Memory B cell (primary cell): ENCODE data around the gene RPUSD4.

Experiments used
- ATAC-seq: fragments of 150-1000 bp; cut with Tn5 transposase; 2 replicates; pipeline ENCODE4 v1.10.0; 2021; ENCODE audit warnings: low read depth, mild to moderate bottlenecking, moderate library complexity
- DNase-seq, 2 donors: peaks; one replicate each; pipeline ENCODE4 v3.0.0; 2022; ENCODE audit warnings: low spot score in 2 of 2
- H3K27ac Mint-ChIP-seq: one replicate; pipeline ENCODE4 v1.8.0; 2022; ENCODE audit warnings: mild to moderate bottlenecking, moderate library complexity, mixed read lengths
- H3K27me3 Mint-ChIP-seq: one replicate; pipeline ENCODE4 v1.8.0; 2022; ENCODE audit warnings: mixed read lengths
- H3K36me3 Mint-ChIP-seq: one replicate; pipeline ENCODE4 v1.8.0; 2022; ENCODE audit warnings: mild to moderate bottlenecking, mixed read lengths
- H3K4me1 Mint-ChIP-seq: one replicate; pipeline ENCODE4 v1.8.0; 2022; ENCODE audit warnings: mixed read lengths
- H3K4me3 Mint-ChIP-seq: one replicate; pipeline ENCODE4 v1.8.0; 2022; ENCODE audit warnings: mild to moderate bottlenecking, moderate library complexity, mixed read lengths
- H3K9me3 Mint-ChIP-seq: one replicate; pipeline ENCODE4 v1.8.0; 2022; ENCODE audit warnings: mixed read lengths

RPUSD4 gene

GRCh38 chr11:126181939-126182730, 29.3 kb downstream of the RPUSD4 start:
- DNase-seq: no peak
- no peak overlapping the region for H3K27ac Mint-ChIP-seq

GRCh38 chr11:126176853-126177470, 34.5 kb downstream of the RPUSD4 start:
- Mint-ChIP-seq H3K36me3 (peaks cover 6% of the 10 kb centered on the region), H3K4me3 (no peak overlapping the region), H3K9me3 (no peaks in the 10 kb centered on the region), H3K27me3 (peaks cover 3% of the 10 kb centered on the region), H3K4me1 (no peaks in the 10 kb centered on the region), H3K27ac (no peak overlapping the region)
- DNase-seq (no peak), ATAC-seq (no peak)

More at GRCh38 chr11:126181939-126182730, 29.3 kb downstream of the RPUSD4 start:
- Mint-ChIP-seq H3K4me1 (peaks cover 2% of the 10 kb centered on the region), H3K27me3 (no peaks in the 10 kb centered on the region), H3K9me3 (no peaks in the 10 kb centered on the region), H3K4me3 (no peak overlapping the region), H3K36me3 (peaks cover 8% of the 10 kb centered on the region)
- ATAC-seq: no peak

- DNase-seq: no peak
- H3K4me1 Mint-ChIP-seq: no peaks in the 10 kb centered on the region
- no peak overlapping the region for H3K27ac Mint-ChIP-seq
- H3K36me3 Mint-ChIP-seq: peaks cover 3% of the 10 kb centered on the region
- H3K27me3 Mint-ChIP-seq: peaks cover 8% of the 10 kb centered on the region
- no peak overlapping the region for H3K4me3 Mint-ChIP-seq
- ATAC-seq: no peak
- H3K9me3 Mint-ChIP-seq: no peaks in the 10 kb centered on the region
These were observed 36.1 kb downstream of the RPUSD4 start for GRCh38 chr11:126175393-126175792.

GRCh38 chr11:126174816-126175215, 36.6 kb downstream of the RPUSD4 start:
- DNase-seq (no peak), ATAC-seq (no peak)
- Mint-ChIP-seq H3K4me1 (no peaks in the 10 kb centered on the region), H3K27me3 (peaks cover 8% of the 10 kb centered on the region), H3K4me3 (no peak overlapping the region), H3K27ac (no peak overlapping the region), H3K9me3 (no peaks in the 10 kb centered on the region), H3K36me3 (no peaks in the 10 kb centered on the region)

- Mint-ChIP-seq H3K27ac (no peak overlapping the region), H3K27me3 (peaks cover 8% of the 10 kb centered on the region), H3K4me3 (no peak overlapping the region), H3K4me1 (no peaks in the 10 kb centered on the region), H3K36me3 (no peaks in the 10 kb centered on the region), H3K9me3 (no peaks in the 10 kb centered on the region)
- DNase-seq: no peak
- no peak for ATAC-seq
These were observed 38.2 kb downstream of the RPUSD4 start for GRCh38 chr11:126173257-126173656.

GRCh38 chr11:126172596-126173038, 38.8 kb downstream of the RPUSD4 start:
- Mint-ChIP-seq H3K27me3 (peaks cover 8% of the 10 kb centered on the region), H3K36me3 (no peaks in the 10 kb centered on the region), H3K4me3 (no peak overlapping the region), H3K27ac (no peak overlapping the region), H3K4me1 (no peaks in the 10 kb centered on the region), H3K9me3 (no peaks in the 10 kb centered on the region)
- DNase-seq: no peak
- ATAC-seq: no peak

- no peaks in the 10 kb centered on the region for H3K9me3 Mint-ChIP-seq
- H3K36me3 Mint-ChIP-seq: no peaks in the 10 kb centered on the region
- DNase-seq: no peak
- ATAC-seq: no peak
- H3K4me3 Mint-ChIP-seq: no peak overlapping the region
- H3K4me1 Mint-ChIP-seq: no peaks in the 10 kb centered on the region
- no peak overlapping the region for H3K27ac Mint-ChIP-seq
- H3K27me3 Mint-ChIP-seq: peaks cover 14% of the 10 kb centered on the region
These were observed 42.2 kb downstream of the RPUSD4 start for GRCh38 chr11:126169291-126169690.

- ATAC-seq (no peak), DNase-seq (no peak)
- Mint-ChIP-seq H3K27me3 (peaks cover 14% of the 10 kb centered on the region), H3K27ac (no peak overlapping the region), H3K9me3 (no peaks in the 10 kb centered on the region), H3K36me3 (no peaks in the 10 kb centered on the region), H3K4me3 (no peak overlapping the region), H3K4me1 (no peaks in the 10 kb centered on the region)
These were observed 44.0 kb downstream of the RPUSD4 start for GRCh38 chr11:126167488-126167887.

- ATAC-seq (no peak), DNase-seq (no peak)
- Mint-ChIP-seq H3K9me3 (no peaks in the 10 kb centered on the region), H3K36me3 (no peaks in the 10 kb centered on the region), H3K4me3 (no peak overlapping the region), H3K27me3 (peaks cover 14% of the 10 kb centered on the region), H3K27ac (no peak overlapping the region), H3K4me1 (no peaks in the 10 kb centered on the region)
These were observed 45.0 kb downstream of the RPUSD4 start for GRCh38 chr11:126166413-126166812.

- Mint-ChIP-seq H3K9me3 (no peaks in the 10 kb centered on the region), H3K36me3 (no peaks in the 10 kb centered on the region), H3K27ac (no peak overlapping the region), H3K4me3 (no peak overlapping the region), H3K27me3 (peaks cover 14% of the 10 kb centered on the region), H3K4me1 (no peaks in the 10 kb centered on the region)
- no peak for ATAC-seq
- DNase-seq: no peak
These were observed 45.7 kb downstream of the RPUSD4 start for GRCh38 chr11:126165757-126166156.

- Mint-ChIP-seq H3K4me3 (no peak overlapping the region), H3K27me3 (peaks cover 14% of the 10 kb centered on the region), H3K9me3 (no peaks in the 10 kb centered on the region), H3K27ac (no peak overlapping the region), H3K36me3 (no peaks in the 10 kb centered on the region), H3K4me1 (no peaks in the 10 kb centered on the region)
- ATAC-seq: no peak
- no peak for DNase-seq
These were observed 46.1 kb downstream of the RPUSD4 start for GRCh38 chr11:126165311-126165720.

GRCh38 chr11:126164781-126165180, 46.7 kb downstream of the RPUSD4 start:
- Mint-ChIP-seq H3K4me1 (no peaks in the 10 kb centered on the region), H3K4me3 (no peak overlapping the region), H3K27me3 (peaks cover 15% of the 10 kb centered on the region), H3K27ac (no peak overlapping the region), H3K36me3 (no peaks in the 10 kb centered on the region), H3K9me3 (no peaks in the 10 kb centered on the region)
- ATAC-seq (no peak), DNase-seq (no peak)

- Mint-ChIP-seq H3K4me1 (no peaks in the 10 kb centered on the region), H3K27me3 (peaks cover 16% of the 10 kb centered on the region), H3K4me3 (no peak overlapping the region), H3K9me3 (no peaks in the 10 kb centered on the region), H3K36me3 (no peaks in the 10 kb centered on the region), H3K27ac (no peak overlapping the region)
- no peak for DNase-seq
- no peak for ATAC-seq
These were observed 47.7 kb downstream of the RPUSD4 start for GRCh38 chr11:126163779-126164178.

- no peaks in the 10 kb centered on the region for H3K4me1 Mint-ChIP-seq
- no peaks in the 10 kb centered on the region for H3K36me3 Mint-ChIP-seq
- peaks cover 16% of the 10 kb centered on the region for H3K27me3 Mint-ChIP-seq
- ATAC-seq (no peak), DNase-seq (no peak)
- no peak overlapping the region for H3K27ac Mint-ChIP-seq
- no peaks in the 10 kb centered on the region for H3K9me3 Mint-ChIP-seq
- no peak overlapping the region for H3K4me3 Mint-ChIP-seq
These were observed 48.3 kb downstream of the RPUSD4 start for GRCh38 chr11:126163074-126163700.
